ENCODE results near the gene CST6.

CST6 gene, protein sequence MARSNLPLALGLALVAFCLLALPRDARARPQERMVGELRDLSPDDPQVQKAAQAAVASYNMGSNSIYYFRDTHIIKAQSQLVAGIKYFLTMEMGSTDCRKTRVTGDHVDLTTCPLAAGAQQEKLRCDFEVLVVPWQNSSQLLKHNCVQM

GRCh38 chr11:66011785-66012303, at the start of gene CST6:
TSS of gene CST6 (plus strand) at chr11:66012008. CDS start at chr11:66012045, 37 bp downstream.
- Histone ChIP-seq H3K4me2 (ENCODE audit: low read depth, low read length) (no peak within 1 kb of the TSS), H2AFZ (ENCODE audit: low read length) (no peak within 1 kb of the TSS), H3K36me3 (replicated peaks; ENCODE audit: insufficient read depth, low read length) (no peaks in the 10 kb centered on the region), H3K9ac (ENCODE audit: low read length) (no peak within 1 kb of the TSS), H3K4me1 (ENCODE audit: low read length) (peaks cover 5% of the 10 kb centered on the region), H3K79me2 (ENCODE audit: low read length) (no peaks in the 10 kb centered on the region), H3F3A (ENCODE audit: insufficient read depth, low read length) (no peaks in the 10 kb centered on the region), H3K27me3 (replicated peaks; ENCODE audit: insufficient read depth, low read length) (no peaks in the 10 kb centered on the region), H3K27ac (ENCODE audit: low read length) (no peak within 1 kb of the TSS), H3K4me3 (ENCODE audit: low read length) (no peak within 1 kb of the TSS), H3K9me2 (replicated peaks; ENCODE audit: insufficient read depth, low read length) (no peaks in the 10 kb centered on the region), H3K9me3 (replicated peaks; ENCODE audit: insufficient read depth, low read length) (no peaks in the 10 kb centered on the region), H4K20me1 (ENCODE audit: insufficient read depth, low read length) (no peaks in the 10 kb centered on the region)
- TF ChIP-seq CTCF (IDR thresholded peaks at IDR 0.05; ENCODE audit: low read length): no peak
- TF ChIP-seq EZH2 (optimal IDR thresholded peaks at IDR 0.05; ENCODE audit: low read depth, low read length): no peak
- no peak for DNase-seq

DNA sequence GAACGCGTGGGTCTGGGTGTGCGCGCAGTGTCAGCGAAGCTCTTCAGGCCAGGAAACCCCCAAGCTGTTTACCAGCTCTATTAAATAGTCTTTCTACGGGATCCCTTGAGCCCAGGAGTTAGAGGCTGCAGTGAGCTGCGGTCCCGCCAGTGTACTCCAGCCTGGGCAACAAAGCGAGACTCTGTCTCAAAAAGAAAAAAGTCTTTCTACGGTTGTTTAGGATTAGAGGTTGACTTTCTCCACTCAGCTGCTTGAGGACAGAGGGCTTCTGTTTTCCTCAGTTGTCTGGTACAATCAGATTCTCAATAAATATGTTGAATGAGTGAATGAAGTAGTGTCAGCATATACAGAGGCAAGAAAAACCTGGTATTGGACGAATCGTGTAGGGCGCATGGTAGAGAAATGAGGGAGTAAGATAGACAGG, 49.7 kb upstream of the CST6 start:
- no peak for TF ChIP-seq CTCF (IDR thresholded peaks at IDR 0.05; ENCODE audit: low read length)
- TF ChIP-seq EZH2 (optimal IDR thresholded peaks at IDR 0.05; ENCODE audit: low read depth, low read length): no peak
- TF ChIP-seq EZH2phosphoT487 (IDR thresholded peaks at IDR 0.05; ENCODE audit: low read length): no peak
- Histone ChIP-seq H4K20me1 (ENCODE audit: insufficient read depth, low read length) (no peaks in the 10 kb centered on the region), H3K4me3 (ENCODE audit: low read length) (peak overlapping the region; percentile 93), H3F3A (ENCODE audit: insufficient read depth, low read length) (peaks cover 4% of the 10 kb centered on the region; the same call in 1 of the 2 replicates), H3K9me2 (replicated peaks; ENCODE audit: insufficient read depth, low read length) (no peaks in the 10 kb centered on the region), H3K9me3 (replicated peaks; ENCODE audit: insufficient read depth, low read length) (no peaks in the 10 kb centered on the region), H3K27me3 (replicated peaks; ENCODE audit: insufficient read depth, low read length) (no peaks in the 10 kb centered on the region), H2AFZ (ENCODE audit: low read length) (no peak overlapping the region), H3K9ac (ENCODE audit: low read length) (peak overlapping the region; percentile 72), H3K36me3 (replicated peaks; ENCODE audit: insufficient read depth, low read length) (no peaks in the 10 kb centered on the region; the same call in none of the 2 replicates), H3K4me1 (ENCODE audit: low read length) (peaks cover 17% of the 10 kb centered on the region), H3K27ac (ENCODE audit: low read length) (no peak overlapping the region), H3K4me2 (ENCODE audit: low read depth, low read length) (peak overlapping the region; percentile 94), H3K79me2 (ENCODE audit: low read length) (peaks cover 50% of the 10 kb centered on the region)
- DNase-seq: no peak

GRCh38 chr11:65964906-65965305, 46.9 kb upstream of the CST6 start:
- Histone ChIP-seq H3F3A (ENCODE audit: insufficient read depth, low read length) (no peaks in the 10 kb centered on the region), H3K79me2 (ENCODE audit: low read length) (peaks cover 53% of the 10 kb centered on the region), H3K4me3 (ENCODE audit: low read length) (no peak overlapping the region), H3K9me2 (replicated peaks; ENCODE audit: insufficient read depth, low read length) (no peaks in the 10 kb centered on the region), H3K9me3 (replicated peaks; ENCODE audit: insufficient read depth, low read length) (no peaks in the 10 kb centered on the region), H3K36me3 (replicated peaks; ENCODE audit: insufficient read depth, low read length) (no peaks in the 10 kb centered on the region; the same call in none of the 2 replicates), H2AFZ (ENCODE audit: low read length) (no peak overlapping the region), H3K4me2 (ENCODE audit: low read depth, low read length) (no peak overlapping the region), H3K27me3 (replicated peaks; ENCODE audit: insufficient read depth, low read length) (no peaks in the 10 kb centered on the region), H4K20me1 (ENCODE audit: insufficient read depth, low read length) (no peaks in the 10 kb centered on the region), H3K4me1 (ENCODE audit: low read length) (peaks cover 10% of the 10 kb centered on the region), H3K27ac (ENCODE audit: low read length) (no peak overlapping the region), H3K9ac (ENCODE audit: low read length) (no peak overlapping the region)
- no peak for TF ChIP-seq EZH2phosphoT487 (IDR thresholded peaks at IDR 0.05; ENCODE audit: low read length)
- no peak for TF ChIP-seq EZH2 (optimal IDR thresholded peaks at IDR 0.05; ENCODE audit: low read depth, low read length)
- no peak for TF ChIP-seq CTCF (IDR thresholded peaks at IDR 0.05; ENCODE audit: low read length)
- DNase-seq: no peak
